IPS-NIHi7 (cell line): Measurements from ENCODE around the gene ADD1.
A peak's percentile ranks its signal among the peaks of the same experiment; 100 is the strongest.

Experiments
- DNase-seq: peaks from one replicate; pipeline ENCODE4 v3.0.0; 2012; ENCODE audit warnings: mixed read lengths; ENCODE audit errors: extremely low spot score

Gene ADD1

GRCh38 chr4:2859514-2859913 is 15.9 kb downstream of the ADD1 start:
- no peak for DNase-seq

- DNase-seq: peak; percentile 27
Observed at GRCh38 chr4:2860391-2861348, 17.0 kb downstream of the ADD1 start.

- DNase-seq: no peak
Observed at GRCh38 chr4:2861631-2862436, 18.2 kb downstream of the ADD1 start.

DNA sequence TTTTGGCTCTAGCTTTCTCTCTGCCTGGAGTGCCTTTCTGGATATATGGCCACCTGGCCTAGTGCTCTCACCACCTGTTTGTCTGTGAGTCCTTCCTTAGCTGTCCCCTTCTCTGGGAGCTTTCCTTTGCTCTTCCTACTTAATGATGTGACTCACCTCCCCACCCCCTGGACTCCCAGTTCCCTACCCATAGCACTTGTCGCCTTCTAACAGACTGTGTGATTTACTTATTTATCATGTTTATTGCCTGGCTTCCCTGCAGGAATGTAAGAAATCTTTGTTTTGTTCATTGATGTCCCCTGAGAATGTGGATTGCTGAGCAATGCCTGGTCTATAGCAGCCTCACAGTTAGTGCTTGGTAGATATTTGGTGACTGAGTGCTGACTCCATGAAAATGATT is 18.9 kb downstream of the ADD1 start:
- peak; percentile 69 for DNase-seq

- DNase-seq: no peak
Observed at GRCh38 chr4:2863649-2864048, 20.0 kb downstream of the ADD1 start.

DNA sequence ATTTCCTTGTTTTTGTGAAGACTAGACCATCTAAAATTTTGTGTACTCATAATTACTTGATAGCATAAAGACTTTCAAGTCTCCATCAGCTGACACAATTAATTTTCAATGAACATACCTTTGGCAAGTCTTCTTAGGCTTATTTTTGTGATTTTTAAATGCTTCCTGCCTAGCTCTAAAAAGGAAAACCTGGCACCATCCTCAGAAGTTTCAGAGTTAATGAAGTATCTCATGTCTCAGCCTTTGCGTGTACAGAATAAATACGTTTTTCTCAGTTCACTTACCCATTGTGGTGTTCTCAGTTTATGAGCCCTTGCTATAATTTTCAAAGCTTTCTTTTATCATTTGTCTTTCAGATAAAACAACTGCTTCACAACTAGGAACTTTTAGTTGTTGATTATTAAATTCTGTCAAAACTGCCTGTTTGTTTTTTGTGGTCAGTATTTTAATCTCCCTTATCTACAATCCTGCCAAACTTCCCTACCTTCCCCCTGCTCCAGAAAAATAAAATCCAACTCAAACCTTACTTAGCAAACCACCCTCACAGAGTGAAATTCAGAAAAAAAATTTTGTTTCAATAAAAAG is 21.6 kb downstream of the ADD1 start:
- DNase-seq: no peak

GRCh38 chr4:2866160-2866861 is 22.7 kb downstream of the ADD1 start:
- no peak for DNase-seq

- DNase-seq: no peak
Observed at GRCh38 chr4:2866891-2867290, 23.2 kb downstream of the ADD1 start.

DNA sequence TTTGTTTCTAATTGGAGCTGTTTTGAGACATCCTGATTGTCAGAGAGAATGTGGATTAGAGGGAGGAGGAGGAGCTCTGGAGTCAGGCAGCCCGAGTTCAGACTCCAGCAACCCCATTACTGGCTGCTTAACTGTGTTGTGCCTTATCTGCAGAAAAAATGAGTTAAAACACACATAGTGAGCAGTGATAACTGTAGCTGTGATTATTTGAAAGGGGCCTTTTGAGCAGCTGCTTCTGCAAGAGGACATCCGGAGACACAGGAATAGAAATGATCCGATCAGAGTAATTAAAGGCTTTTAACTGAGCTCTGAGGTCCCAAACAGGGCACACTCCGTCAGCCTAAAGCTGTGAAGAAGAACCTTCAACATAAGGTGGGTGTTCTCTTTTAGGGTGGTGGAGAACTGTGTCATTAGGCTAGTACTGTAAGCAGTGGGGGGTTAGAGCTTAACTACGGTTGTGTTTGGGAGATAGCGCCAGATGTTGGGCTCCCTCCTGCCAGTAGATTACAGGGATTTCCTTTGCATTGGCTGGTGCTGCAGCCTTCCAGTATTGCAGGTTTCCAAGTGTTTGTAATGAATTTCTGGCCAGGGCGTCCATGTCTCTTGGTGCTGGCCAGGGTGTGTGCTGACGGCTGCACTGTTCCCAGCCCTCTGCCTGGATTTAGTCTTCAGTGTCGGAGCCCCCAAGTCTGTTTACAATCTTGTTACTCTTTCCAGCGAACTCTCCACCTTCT is 24.3 kb downstream of the ADD1 start:
- peak; percentile 52 for DNase-seq

GRCh38 chr4:2868877-2869487 is 25.3 kb downstream of the ADD1 start:
- no peak for DNase-seq

- DNase-seq: no peak
Observed at GRCh38 chr4:2869659-2870058, 26.0 kb downstream of the ADD1 start.

DNA sequence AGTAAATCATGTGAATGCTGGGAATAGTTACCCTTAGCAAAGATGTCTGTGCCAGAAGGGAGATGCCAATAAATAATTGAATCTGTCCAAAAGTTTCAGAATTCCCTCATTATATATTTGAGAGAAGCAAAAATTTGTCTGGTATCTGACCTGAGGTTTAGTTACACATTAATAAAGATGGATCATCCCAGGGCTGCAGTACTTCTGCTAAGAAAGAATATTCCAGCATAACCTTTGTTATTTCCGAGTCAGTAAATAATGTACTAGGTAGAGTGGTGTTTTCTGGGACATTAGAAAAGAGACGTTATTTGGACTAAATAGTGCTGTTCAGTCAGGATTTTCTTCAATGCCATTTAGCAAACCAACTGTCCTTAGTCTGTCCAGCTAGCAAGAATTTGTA is 26.4 kb downstream of the ADD1 start:
- DNase-seq: no peak

DNA sequence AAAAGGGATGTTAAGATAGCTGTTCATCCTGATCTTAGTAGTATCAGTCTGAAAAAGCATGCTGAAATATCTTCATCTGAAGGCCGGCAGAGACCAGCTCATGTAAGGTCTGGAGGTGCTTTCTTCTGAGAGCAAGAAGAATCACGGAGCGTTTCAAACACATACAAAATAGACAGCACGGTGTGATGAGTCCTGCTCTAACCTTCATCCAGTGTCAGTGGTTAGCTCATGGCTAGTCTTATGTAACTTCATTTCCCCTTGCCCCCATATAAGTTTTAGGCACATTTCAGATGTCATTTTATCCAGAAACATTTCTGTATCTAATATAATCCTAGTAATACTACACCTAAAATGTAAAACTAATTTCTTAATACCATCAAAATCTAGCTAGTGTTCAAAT is 27.8 kb downstream of the ADD1 start:
- DNase-seq: no peak

DNA sequence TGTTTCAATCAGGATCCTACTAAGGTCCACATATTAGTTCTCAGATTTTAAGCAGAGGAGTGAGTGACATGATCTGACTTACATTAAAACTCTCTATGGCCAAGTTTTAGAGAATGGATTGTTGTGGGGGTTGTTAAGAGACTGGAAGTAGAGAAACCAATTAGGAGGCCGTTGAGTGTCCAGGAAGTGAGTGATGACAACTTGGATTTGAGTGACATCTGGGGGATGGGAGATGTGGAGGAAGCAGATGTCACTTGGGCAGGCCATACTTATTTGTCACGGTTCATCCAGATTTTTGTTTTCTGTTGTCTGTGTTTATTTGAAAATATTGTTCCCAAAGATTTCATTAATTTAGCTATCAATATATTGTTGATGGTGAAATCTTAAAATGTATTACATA is 28.3 kb downstream of the ADD1 start:
- DNase-seq: no peak

DNA sequence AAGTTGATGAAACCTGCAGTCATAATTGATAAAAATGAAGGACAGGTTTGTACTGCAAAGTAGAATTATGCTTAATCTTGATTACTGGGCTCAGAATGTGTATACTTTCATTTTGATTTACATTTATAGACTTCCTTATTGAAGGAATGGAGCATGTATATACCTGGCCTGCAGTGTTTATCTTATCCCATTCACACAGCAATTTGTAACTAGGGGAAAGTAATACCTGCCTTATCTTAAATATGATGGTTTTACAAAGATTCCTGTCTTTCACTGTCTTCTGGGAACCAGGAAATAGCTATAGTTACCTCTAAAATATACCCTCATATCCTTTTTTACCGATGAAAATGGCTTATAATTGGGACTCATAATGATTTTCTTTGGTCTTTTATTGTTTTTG is 29.7 kb downstream of the ADD1 start:
- DNase-seq: no peak

- no peak for DNase-seq
Observed at GRCh38 chr4:2874861-2875260, 31.2 kb downstream of the ADD1 start.

GRCh38 chr4:2875556-2875955 is 31.9 kb downstream of the ADD1 start:
- no peak for DNase-seq

DNA sequence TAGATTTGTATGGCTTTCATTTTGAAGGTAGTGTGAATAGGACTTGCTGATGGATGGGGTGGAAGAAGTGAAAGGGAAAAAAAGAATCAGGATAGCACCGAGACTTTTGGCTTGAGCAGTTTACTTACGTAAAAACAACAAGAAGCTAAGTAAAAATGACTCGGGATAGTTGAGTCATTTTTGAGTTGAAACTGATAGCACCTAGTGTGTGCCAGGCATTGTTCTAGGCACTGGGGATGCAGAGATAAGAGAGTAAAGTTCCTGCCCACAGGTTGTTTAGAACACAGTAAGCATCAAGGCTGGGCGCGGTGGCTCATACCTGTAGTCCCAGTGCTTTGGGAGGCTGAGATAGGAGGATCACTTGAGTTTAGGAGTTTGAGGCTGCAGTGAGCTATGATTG is 34.7 kb downstream of the ADD1 start:
- DNase-seq: no peak

DNA sequence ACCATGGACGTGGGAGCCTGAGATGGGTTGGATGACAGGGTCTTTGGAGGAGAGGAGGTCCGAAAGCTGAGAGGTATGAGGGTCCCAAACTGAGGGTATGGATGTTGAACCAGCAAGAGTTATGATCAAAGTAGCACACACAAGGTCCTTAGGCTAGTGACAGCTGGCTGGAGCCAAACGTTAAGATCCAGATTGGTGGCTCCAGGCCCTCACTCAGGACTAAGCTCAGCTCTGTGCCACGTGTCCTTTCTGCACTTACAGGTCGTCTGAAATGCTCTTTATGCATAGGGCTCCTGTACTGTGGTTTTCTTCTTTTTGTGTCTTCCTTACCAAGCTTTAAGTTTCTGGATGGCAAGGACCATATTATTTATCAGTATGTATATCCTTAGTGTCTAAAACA is 35.4 kb downstream of the ADD1 start:
- no peak for DNase-seq

GRCh38 chr4:2881431-2881830 is 37.8 kb downstream of the ADD1 start:
- DNase-seq: no peak

GRCh38 chr4:2882341-2882740 is 38.7 kb downstream of the ADD1 start:
- no peak for DNase-seq
